GM12878 (cell line): ENCODE measurements around the gene ABHD11. TPM values are rescaled to one million over a fixed set of nuclear protein-coding genes. Genes with fewer than 3 reads are reported as not detected.

Experiments used
- ATAC-seq: fragments of 200-7000 bp; cut with Tn5 transposase; 3 replicates; pipeline ENCODE4 v1.9.1; 2020; ENCODE audit warnings: mild to moderate bottlenecking, moderate library complexity
- Bru-seq: library from RNA; stranded (reverse); fragments of 400-500 nt; gene quantifications from one replicate; lab custom pipeline; 2021; lab: Mats Ljungman, UMichigan
- BruChase-seq, 2 experiments: library from RNA; stranded (reverse); fragments of 400-500 nt; gene quantifications; one replicate each; lab custom pipeline; 2021; lab: Mats Ljungman, UMichigan
- BruUV-seq: library from RNA; stranded (reverse); fragments of 400-500 nt; replicated peaks from 2 replicates; lab custom pipeline; 2021; lab: Mats Ljungman, UMichigan
- CTCF ChIA-PET: fragments of 300-600 bp; sonication (Branson Sonifier 250); formaldehyde crosslinking; extraction: SDS; loops from one replicate; lab custom pipeline; 2021; ENCODE audit warnings: inconsistent platforms; lab: Yijun Ruan, JAX
- POLR2A ChIA-PET: fragments of 350-600 bp; formaldehyde crosslinking; extraction: SDS; loops from one replicate; lab custom pipeline; 2021; ENCODE audit warnings: inconsistent platforms; lab: Charles Lee
- RAD21 ChIA-PET: fragments of 300-600 bp; sonication (Branson Sonifier 250); formaldehyde crosslinking; loops from one replicate; lab custom pipeline; 2023; ENCODE audit warnings: antibody characterized with exemption; ENCODE audit not compliant: unreplicated experiment; lab: Charles Lee
- SMC1A ChIA-PET: fragments of 300-600 bp; sonication (Branson Sonifier 250); formaldehyde crosslinking; loops from one replicate; lab custom pipeline; 2023; ENCODE audit not compliant: unreplicated experiment, uncharacterized antibody; lab: Charles Lee
- DNase-seq: peaks from one replicate; pipeline ENCODE4 v3.0.0-alpha.2; 2011; ENCODE audit warnings: low read depth, low spot score
- FAIRE-seq: peaks from 3 replicates; lab custom pipeline; 2011; peaks lifted over from hg19 to GRCh38; lab: Jason Lieb, UNC
- H2AFZ ChIP-seq: 2 replicates; pipeline ENCODE4 v1.6.0; 2011; ENCODE audit warnings: low read depth, low read length, control low read depth; ENCODE audit not compliant: control insufficient read depth
- H3K27ac ChIP-seq: 2 replicates; pipeline ENCODE4 v1.5.1; 2011; ENCODE audit warnings: control low read depth; ENCODE audit not compliant: control insufficient read depth, insufficient read depth
- H3K27me3 ChIP-seq, 2 experiments: replicated peaks in 1 of 2; 2 replicates each; pipeline versions ENCODE4 v1.6.0 to v1.6.1; 2011; ENCODE audit warnings: low read length in 1 of 2; ENCODE audit not compliant: control insufficient read depth in 2 of 2, insufficient read depth in 2 of 2
- H3K36me3 ChIP-seq, 2 experiments: 2 replicates each; pipeline ENCODE4 v1.5.1; 2011; ENCODE audit warnings: low read length in 1 of 2; ENCODE audit not compliant: control insufficient read depth in 2 of 2, insufficient read depth in 2 of 2
- H3K4me1 ChIP-seq: 2 replicates; pipeline ENCODE4 v1.6.1; 2011; ENCODE audit warnings: mild to moderate bottlenecking, low read length, moderate library complexity, mixed read lengths; ENCODE audit not compliant: control insufficient read depth, insufficient read depth
- H3K4me2 ChIP-seq: 2 replicates; pipeline ENCODE4 v1.6.0; 2011; ENCODE audit warnings: control low read depth; ENCODE audit not compliant: control insufficient read depth, insufficient read depth
- H3K4me3 ChIP-seq: fragments of 200-600 bp; sonication (generic); 2 replicates; pipeline ENCODE4 v1.5.1; 2016
- H3K79me2 ChIP-seq: 2 replicates; pipeline ENCODE4 v1.6.0; 2011; ENCODE audit warnings: low read length; ENCODE audit not compliant: control insufficient read depth, insufficient read depth
- H3K9ac ChIP-seq: 2 replicates; pipeline ENCODE4 v1.8.0; 2011; ENCODE audit warnings: low read length, control low read depth, mixed read lengths; ENCODE audit not compliant: control insufficient read depth, insufficient read depth
- H3K9me3 ChIP-seq: replicated peaks from 3 replicates; pipeline ENCODE4 v1.5.1; 2011; ENCODE audit warnings: mild to moderate bottlenecking, low read length; ENCODE audit not compliant: control insufficient read depth, insufficient read depth
- H4K20me1 ChIP-seq: 2 replicates; pipeline ENCODE4 v1.6.0; 2011; ENCODE audit not compliant: control insufficient read depth, insufficient read depth
- EGR1 ChIP-seq, 2 experiments: IDR thresholded peaks; 1 replicate in 1 of 2; 2 replicates in 1 of 2; pipeline ENCODE4 v1.6.1; 2011 to 2012; ENCODE audit warnings: low read depth in 2 of 2, low read length in 2 of 2, borderline replicate concordance in 1 of 2, mild to moderate bottlenecking in 1 of 2, moderate library complexity in 1 of 2
- IKZF1 ChIP-seq: fragments of 450-650 bp; conservative IDR thresholded peaks from 2 replicates; pipeline ENCODE4 v1.6.1; 2017; ENCODE audit warnings: antibody characterized with exemption, mild to moderate bottlenecking
- IKZF2 ChIP-seq, 2 experiments: fragments of 450-650 bp; IDR thresholded peaks; 2 replicates each; pipeline ENCODE4 v1.6.1; 2017; ENCODE audit warnings: mild to moderate bottlenecking in 2 of 2, moderate library complexity in 2 of 2
- IRF4 ChIP-seq: IDR thresholded peaks from 2 replicates; pipeline ENCODE4 v1.6.1; 2011; ENCODE audit warnings: low read depth, low read length
- MEF2B ChIP-seq: fragments of 450-650 bp; IDR thresholded peaks from 2 replicates; pipeline ENCODE4 v1.6.1; 2018; ENCODE audit warnings: mild to moderate bottlenecking, moderate library complexity; ENCODE audit not compliant: partially characterized antibody, poor library complexity, severe bottlenecking
- MYC ChIP-seq: IDR thresholded peaks from 2 replicates; pipeline ENCODE4 v1.6.1; 2011; ENCODE audit warnings: mild to moderate bottlenecking, low read length, moderate library complexity, inconsistent platforms; ENCODE audit not compliant: insufficient read depth, insufficient replicate concordance, insufficient read length, severe bottlenecking
- POLR2A ChIP-seq: IDR thresholded peaks from 2 replicates; pipeline ENCODE4 v1.6.1; 2011; ENCODE audit warnings: low read depth, mild to moderate bottlenecking, low read length
- POLR2AphosphoS5 ChIP-seq: IDR thresholded peaks from 2 replicates; pipeline ENCODE4 v1.6.1; 2011; ENCODE audit warnings: mild to moderate bottlenecking, low read length, inconsistent platforms
- RCOR1 ChIP-seq: conservative IDR thresholded peaks from 2 replicates; pipeline ENCODE4 v1.6.1; 2012; ENCODE audit warnings: low read depth, low read length, improper control_type of control experiment
- SP1 ChIP-seq: IDR thresholded peaks from one replicate; pipeline ENCODE4 v1.6.1; 2011; ENCODE audit warnings: low read depth, low read length
- SRF ChIP-seq, 2 experiments: IDR thresholded peaks; 2 replicates each; pipeline ENCODE4 v1.6.1; 2011; ENCODE audit warnings: low read depth in 2 of 2, low read length in 2 of 2, mild to moderate bottlenecking in 1 of 2, moderate library complexity in 1 of 2
- TAF1 ChIP-seq: IDR thresholded peaks from 2 replicates; pipeline ENCODE4 v1.6.1; 2011; ENCODE audit warnings: mild to moderate bottlenecking, low read depth, low read length, borderline replicate concordance
- YBX1 ChIP-seq: fragments of 450-650 bp; IDR thresholded peaks from 2 replicates; pipeline ENCODE4 v1.6.1; 2016; ENCODE audit warnings: antibody characterized with exemption
- YY1 ChIP-seq: IDR thresholded peaks from 2 replicates; pipeline ENCODE4 v1.6.1; 2011; ENCODE audit warnings: low read depth, mild to moderate bottlenecking, low read length
- ZNF217 ChIP-seq: fragments of 450-650 bp; IDR thresholded peaks from 2 replicates; pipeline ENCODE4 v1.6.1; 2017; ENCODE audit warnings: antibody characterized with exemption, mild to moderate bottlenecking
- ZNF384 ChIP-seq: IDR thresholded peaks from 2 replicates; pipeline ENCODE4 v1.6.1; 2012; ENCODE audit warnings: low read depth, mild to moderate bottlenecking, low read length, improper control_type of control experiment, borderline replicate concordance
- WGBS: methylation state at CpG from one replicate; pipeline ENCODE4 v1.1.6; 2016; ENCODE audit warnings: low lambda C conversion rate; ENCODE audit not compliant: insufficient replicate concordance, insufficient coverage; ENCODE audit errors: missing lambda C conversion rate; 5-methylcytosine and 5-hydroxymethylcytosine counted together
- in situ Hi-C: fragments of 300-500 bp; cut with MboI; formaldehyde crosslinking; loops from 9 replicates; pipeline ENCODE4 v1.14.3; 2018; ENCODE audit warnings: mixed read lengths
- intact Hi-C: fragments of 100-400 bp; cut with micrococcal nuclease; formaldehyde crosslinking; loops from one replicate; pipeline ENCODE4 v1.14.2; 2022; ENCODE audit not compliant: unreplicated experiment
- long read RNA-seq, 2 experiments: library from polyadenylated mRNA; unstranded; transcript quantifications; one replicate each; pipeline ENCODE4 v2.0.0, GENCODE V29; 2019 to 2020
- polyA minus RNA-seq, 3 experiments: library from RNA; depleted of rRNA, polyadenylated mRNA; stranded (reverse); fragments of >200 nt; gene quantifications; 2 replicates each; pipeline ENCODE4 v1.2.3, GENCODE V29; 2011
- polyA plus RNA-seq, 11 experiments: library from polyadenylated mRNA; depleted of rRNA in 4 of 11; unstranded in 6 of 11; stranded (reverse) in 5 of 11; fragments of >200 nt; fragmentation: Nextera tagmentation in 4 of 11; fragmentation: Illumina TruSeq in 1 of 11; extraction: Ambion mirVana in 4 of 11; extraction: Trizol in 1 of 11; gene quantifications; 1 replicate in 1 of 11; 2 replicates in 10 of 11; pipeline versions ENCODE4 v1.2.1 to v1.2.3, GENCODE V29; 2011 to 2016; ENCODE audit warnings: inconsistent platforms in 2 of 11, missing spikeins in 2 of 11, low read depth in 1 of 11
- total RNA-seq, 4 experiments: library from RNA; depleted of rRNA in 3 of 4; stranded (reverse); fragments of >200 nt in 3 of 4; fragmentation: Illumina TruSeq in 1 of 4; extraction: Trizol in 1 of 4; gene quantifications; 2 replicates each; pipeline versions ENCODE4 v1.2.1 to v1.2.3, GENCODE V29; 2013 to 2021
- TF ChIP-seq, protein P1 (sequence below): IDR thresholded peaks from 2 replicates; pipeline ENCODE4 v1.6.1; 2012; ENCODE audit warnings: low read length, inconsistent platforms

ABHD11 gene, protein sequence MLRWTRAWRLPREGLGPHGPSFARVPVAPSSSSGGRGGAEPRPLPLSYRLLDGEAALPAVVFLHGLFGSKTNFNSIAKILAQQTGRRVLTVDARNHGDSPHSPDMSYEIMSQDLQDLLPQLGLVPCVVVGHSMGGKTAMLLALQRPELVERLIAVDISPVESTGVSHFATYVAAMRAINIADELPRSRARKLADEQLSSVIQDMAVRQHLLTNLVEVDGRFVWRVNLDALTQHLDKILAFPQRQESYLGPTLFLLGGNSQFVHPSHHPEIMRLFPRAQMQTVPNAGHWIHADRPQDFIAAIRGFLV
- 5.0 and 6.2 TPM in 2 replicates for total RNA-seq (2013; cell fraction: nucleolus; rRNA removed)
- 16.9 and 22.1 TPM in 2 replicates for total RNA-seq (2014; rRNA removed)
- 6.3 and 8.6 TPM in 2 replicates for total RNA-seq (2014; rRNA removed; fragmentation: Illumina TruSeq; extraction: Trizol)
- total RNA-seq (2021): 11.6 and 14.6 TPM in 2 replicates
- 2.3 TPM for polyA plus RNA-seq (2011; ENCODE audit: low read depth)
- polyA plus RNA-seq (2011; rRNA removed): 2.8 and 6.0 TPM in 2 replicates
- 8.6 and 10.1 TPM in 2 replicates for polyA plus RNA-seq (2011; cell fraction: cytosol; rRNA removed)
- 5.8 and 7.1 TPM in 2 replicates for polyA plus RNA-seq (2011; cell fraction: nucleus; rRNA removed)
- polyA plus RNA-seq (2012): 4.9 and 6.6 TPM in 2 replicates
- 5.6 and 8.3 TPM in 2 replicates for polyA plus RNA-seq (2014; fragmentation: Illumina TruSeq; extraction: Trizol)
- polyA plus RNA-seq (2014; fragmentation: Nextera tagmentation; extraction: Ambion mirVana): 1 to 10 TPM; 2.8 to 5.6 TPM
- 17.7 and 23.4 TPM in 2 replicates for polyA plus RNA-seq (2014; rRNA removed)
- 10 to 100 TPM; 22.7 to 24.8 TPM for polyA plus RNA-seq (2016; fragmentation: Nextera tagmentation; extraction: Ambion mirVana)
- polyA minus RNA-seq (2011; rRNA and poly(A)+ RNA removed): 3.6 and 6.4 TPM in 2 replicates
- 3.6 and 3.9 TPM in 2 replicates for polyA minus RNA-seq (2011; cell fraction: cytosol; rRNA and poly(A)+ RNA removed)
- polyA minus RNA-seq (2011; cell fraction: nucleus; rRNA and poly(A)+ RNA removed): 10.5 and 16.5 TPM in 2 replicates
- Bru-seq, nascent RNA: percentile 61 among the genes with signal in this experiment
- percentile 43 among the genes with signal in this experiment for BruChase-seq, experiment 1, labeled RNA remaining after a 6-hour chase
- percentile 46 among the genes with signal in this experiment for BruChase-seq, experiment 2, labeled RNA remaining after a 2-hour chase
- long read RNA-seq, experiment 1, transcript ABHD11-201 (6 exons, 1,483 nt): major isoform, 8 of 10 reads
- long read RNA-seq, experiment 1, partial matches to known transcripts: 0 of 10 reads
- long read RNA-seq, experiment 1, other reads (novel, unspliced or antisense): 1 of 10 reads
- long read RNA-seq, experiment 2, partial matches to known transcripts: 0 of 6 reads
- long read RNA-seq, experiment 2, other reads (novel, unspliced or antisense): 1 of 6 reads

DNA sequence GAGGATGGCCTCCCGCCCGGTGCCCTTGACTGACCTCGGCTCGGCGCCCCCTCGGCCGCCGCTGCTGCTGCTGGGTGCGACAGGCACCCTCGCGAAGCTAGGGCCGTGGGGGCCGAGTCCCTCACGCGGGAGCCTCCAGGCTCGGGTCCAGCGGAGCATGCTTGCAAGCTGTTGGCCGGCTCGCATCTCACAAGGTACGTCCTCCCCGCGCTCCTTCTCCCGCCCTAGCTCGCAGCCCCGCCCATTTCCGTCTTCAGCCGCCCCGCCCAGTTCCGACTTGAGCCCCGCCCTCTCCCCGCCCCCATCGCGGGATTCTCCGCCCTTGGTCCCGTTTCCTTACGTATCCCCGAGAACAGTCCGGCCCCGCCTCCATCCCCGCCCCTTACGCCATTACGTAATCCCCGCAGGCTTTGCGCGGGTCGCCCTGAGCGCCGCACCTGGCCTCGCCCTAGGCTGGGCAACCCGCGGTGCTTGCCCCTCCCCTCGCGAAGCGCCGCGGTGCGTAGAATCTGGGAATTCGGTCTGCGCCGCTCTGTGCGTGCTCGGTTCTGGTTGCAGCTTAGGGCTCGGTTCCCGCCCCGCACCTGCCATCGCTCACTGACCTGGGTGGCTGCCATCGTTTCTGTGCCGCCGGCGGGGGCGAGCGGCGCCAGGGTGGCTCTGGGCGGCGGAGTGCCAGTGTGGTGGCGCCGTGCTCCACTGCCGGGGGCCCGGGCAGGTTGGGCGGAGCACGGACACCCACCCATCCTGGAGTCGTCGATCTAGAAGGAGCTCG, at the start of gene ABHD11:
ABHD11 (minus strand) TSS at position 191 of the 775 bp plus-strand sequence; CDS start at position 159, 32 bp downstream.
- POLR2A ChIA-PET: interaction anchor here (0.5 to 1.2 kb wide), 7 partner anchors 212 to 1791 kb away, joined by 3 to 6 read pairs (median 3); partner anchors contain the start of gene BAZ1B
- intact Hi-C loops (loop anchor here (10.0 kb wide), 1 partner anchor 214 kb away; the partner anchor contains the start of gene BAZ1B), in situ Hi-C loops (no loop called here)
- Histone ChIP-seq H3K4me3 (peak within 1 kb of the TSS; percentile 92), H3K79me2 (no peaks in the 10 kb centered on the region; the same call in 1 of the 2 replicates), H3K27me3 (no peaks in the 10 kb centered on the region), H3K9me3 (no peaks in the 10 kb centered on the region), H3K36me3 (peaks cover 0 to 8% of the 10 kb centered on the region in 2 experiments; a peak in 3 of 4 replicates), H3K9ac (peak within 1 kb of the TSS; percentile 85), H3K4me1 (no peaks in the 10 kb centered on the region; the same call in 1 of the 2 replicates), H3K27ac (peak within 1 kb of the TSS; percentile 79), H3K4me2 (peak within 1 kb of the TSS; percentile 96), H4K20me1 (no peaks in the 10 kb centered on the region), H2AFZ (peak within 1 kb of the TSS; percentile 95)
- peak; percentile 89 for ATAC-seq
- RAD21 ChIA-PET: interaction anchor here (0.6 to 2.0 kb wide), 11 partner anchors 9 to 234 kb away, joined by 3 to 7 read pairs (median 4); partner anchors contain the start of genes METTL27, STX1A and TBL2
- peak; percentile 90 for DNase-seq
- CTCF ChIA-PET: interaction anchor here (0.5 to 3.6 kb wide), 7 partner anchors 10 to 911 kb away, joined by 3 to 16 read pairs (median 4); partner anchors contain the start of gene TYW1B
- SMC1A ChIA-PET: interaction anchor here (0.6 to 2.1 kb wide), 3 partner anchors 104 to 836 kb away, joined by 3 to 6 read pairs (median 3); partner anchors contain the start of gene METTL27
- peak; percentile 66 for FAIRE-seq
- no TSS peak for BruUV-seq
- WGBS: under 1% methylated on average over 56 of the region's 84 CpGs
- peak; percentile 30 to 45; a peak in 2 of 3 replicates for TF ChIP-seq EGR1 (IDR thresholded peaks at IDR 0.05; ENCODE audit: borderline replicate concordance in 1 of 2, low read depth in 2 of 2, low read length in 2 of 2)
- no peak for TF ChIP-seq ZNF384
- no peak for TF ChIP-seq IRF4
- no peak for TF ChIP-seq MEF2B
- peak; percentile 59 for TF ChIP-seq SP1
- peak; percentile 57 for TF ChIP-seq MYC
- no peak for TF ChIP-seq YBX1
- peak; percentile 35; the same call in 1 of the 2 replicates for TF ChIP-seq YY1
- peak; percentile 92 for TF ChIP-seq POLR2A
- TF ChIP-seq ZNF217: peak; percentile 37; the same call in 1 of the 2 replicates
- TF ChIP-seq IKZF2 (IDR thresholded peaks at IDR 0.05): peak; percentile 62 to 80
- TF ChIP-seq SRF (IDR thresholded peaks at IDR 0.05; ENCODE audit: low read depth in 2 of 2, low read length in 2 of 2): no peak
- TF ChIP-seq TAF1: 0 out of 2 replicates have a peak, but pooled peaks have one; percentile 39
- TF ChIP-seq RCOR1: 0 out of 2 replicates have a peak, but pooled peaks have one; percentile 34
- peak; percentile 89 for TF ChIP-seq IKZF1
- TF ChIP-seq POLR2AphosphoS5: peak; percentile 80
- TF ChIP-seq, protein P1, sequence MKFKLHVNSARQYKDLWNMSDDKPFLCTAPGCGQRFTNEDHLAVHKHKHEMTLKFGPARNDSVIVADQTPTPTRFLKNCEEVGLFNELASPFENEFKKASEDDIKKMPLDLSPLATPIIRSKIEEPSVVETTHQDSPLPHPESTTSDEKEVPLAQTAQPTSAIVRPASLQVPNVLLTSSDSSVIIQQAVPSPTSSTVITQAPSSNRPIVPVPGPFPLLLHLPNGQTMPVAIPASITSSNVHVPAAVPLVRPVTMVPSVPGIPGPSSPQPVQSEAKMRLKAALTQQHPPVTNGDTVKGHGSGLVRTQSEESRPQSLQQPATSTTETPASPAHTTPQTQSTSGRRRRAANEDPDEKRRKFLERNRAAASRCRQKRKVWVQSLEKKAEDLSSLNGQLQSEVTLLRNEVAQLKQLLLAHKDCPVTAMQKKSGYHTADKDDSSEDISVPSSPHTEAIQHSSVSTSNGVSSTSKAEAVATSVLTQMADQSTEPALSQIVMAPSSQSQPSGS: peak; percentile 64; the same call in 1 of the 2 replicates
